Measurements from ENCODE around the gene POPDC3. TPM values are rescaled to one million over a fixed set of nuclear protein-coding genes. Genes with fewer than 3 reads are reported as not detected.
"Not testable (repeated sequence)": the region's sequence is repeated elsewhere in the genome, so short reads cannot be mapped to it uniquely, and the experiment has no call there.

The POPDC3 gene
- total and polyA plus RNA-seq, 10 of the 15 experiments (the other 5 are each of a cell fraction or from before 2014, with no cell fraction given) = 1.6 TPM; not detected in 9

DNA sequence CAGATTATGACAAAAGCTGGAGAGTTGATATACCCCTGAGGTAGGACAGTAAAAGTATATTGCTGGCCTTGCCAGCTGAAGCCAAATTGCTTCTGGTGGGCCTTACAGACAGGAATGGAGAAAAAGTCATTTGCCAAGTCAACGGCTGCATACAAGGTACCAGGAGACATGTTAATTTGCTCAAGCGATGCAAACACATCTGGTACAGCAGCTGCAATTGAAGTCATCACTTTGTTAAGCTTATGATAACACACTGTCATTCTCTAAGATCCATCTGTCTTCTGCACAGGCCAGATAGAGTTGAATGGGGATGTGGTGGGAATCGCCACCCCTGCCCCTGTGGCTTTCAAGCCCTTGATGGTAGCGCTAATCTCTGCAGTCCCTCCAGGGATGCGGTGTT, 40.4 kb upstream of the POPDC3 start (continued):
- TF ChIP-seq ELK1 (IDR thresholded peaks at IDR 0.05; ENCODE audit: low read depth, low read length) (no peak), EZH2 (IDR thresholded peaks at IDR 0.05; ENCODE audit: borderline replicate concordance, control insufficient read depth, low read depth, low read length) (no peak), SPI1 (IDR thresholded peaks at IDR 0.05; ENCODE audit: borderline replicate concordance, insufficient read depth, low read depth, low read length) (no peak), ZNF274 (IDR thresholded peaks at IDR 0.05; ENCODE audit: insufficient read depth, insufficient read length) (no peak), KAT2A (conservative IDR thresholded peaks at IDR 0.05; ENCODE audit: control insufficient read depth, low read depth, low read length) (no peak), DPF2 (IDR thresholded peaks at IDR 0.05) (no peak), TCF12 (IDR thresholded peaks at IDR 0.05; ENCODE audit: low read depth, low read length) (no peak), SP1 (IDR thresholded peaks at IDR 0.05; ENCODE audit: low read depth, low read length) (no peak)
- TF ChIP-seq, protein P1, sequence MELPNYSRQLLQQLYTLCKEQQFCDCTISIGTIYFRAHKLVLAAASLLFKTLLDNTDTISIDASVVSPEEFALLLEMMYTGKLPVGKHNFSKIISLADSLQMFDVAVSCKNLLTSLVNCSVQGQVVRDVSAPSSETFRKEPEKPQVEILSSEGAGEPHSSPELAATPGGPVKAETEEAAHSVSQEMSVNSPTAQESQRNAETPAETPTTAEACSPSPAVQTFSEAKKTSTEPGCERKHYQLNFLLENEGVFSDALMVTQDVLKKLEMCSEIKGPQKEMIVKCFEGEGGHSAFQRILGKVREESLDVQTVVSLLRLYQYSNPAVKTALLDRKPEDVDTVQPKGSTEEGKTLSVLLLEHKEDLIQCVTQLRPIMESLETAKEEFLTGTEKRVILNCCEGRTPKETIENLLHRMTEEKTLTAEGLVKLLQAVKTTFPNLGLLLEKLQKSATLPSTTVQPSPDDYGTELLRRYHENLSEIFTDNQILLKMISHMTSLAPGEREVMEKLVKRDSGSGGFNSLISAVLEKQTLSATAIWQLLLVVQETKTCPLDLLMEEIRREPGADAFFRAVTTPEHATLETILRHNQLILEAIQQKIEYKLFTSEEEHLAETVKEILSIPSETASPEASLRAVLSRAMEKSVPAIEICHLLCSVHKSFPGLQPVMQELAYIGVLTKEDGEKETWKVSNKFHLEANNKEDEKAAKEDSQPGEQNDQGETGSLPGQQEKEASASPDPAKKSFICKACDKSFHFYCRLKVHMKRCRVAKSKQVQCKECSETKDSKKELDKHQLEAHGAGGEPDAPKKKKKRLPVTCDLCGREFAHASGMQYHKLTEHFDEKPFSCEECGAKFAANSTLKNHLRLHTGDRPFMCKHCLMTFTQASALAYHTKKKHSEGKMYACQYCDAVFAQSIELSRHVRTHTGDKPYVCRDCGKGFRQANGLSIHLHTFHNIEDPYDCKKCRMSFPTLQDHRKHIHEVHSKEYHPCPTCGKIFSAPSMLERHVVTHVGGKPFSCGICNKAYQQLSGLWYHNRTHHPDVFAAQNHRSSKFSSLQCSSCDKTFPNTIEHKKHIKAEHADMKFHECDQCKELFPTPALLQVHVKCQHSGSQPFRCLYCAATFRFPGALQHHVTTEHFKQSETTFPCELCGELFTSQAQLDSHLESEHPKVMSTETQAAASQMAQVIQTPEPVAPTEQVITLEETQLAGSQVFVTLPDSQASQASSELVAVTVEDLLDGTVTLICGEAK (IDR thresholded peaks at IDR 0.05; ENCODE audit: borderline replicate concordance) = no peak

- H3K27me3 ChIP-seq (replicated peaks in 1 of 2; ENCODE audit: control insufficient read depth in 2 of 2, insufficient read depth in 2 of 2, low read length in 1 of 2); DNase-seq (ENCODE audit: low read depth, low spot score); POLR2A ChIA-PET; H3K4me1 ChIP-seq (ENCODE audit: control insufficient read depth, insufficient read depth, low read length); RAD21 ChIA-PET (ENCODE audit: unreplicated experiment); in situ Hi-C loops (cut with MboI); H3K9me3 ChIP-seq (replicated peaks; ENCODE audit: control insufficient read depth, insufficient read depth, low read length); H3K9ac ChIP-seq (ENCODE audit: control insufficient read depth, insufficient read depth, low read length); H2AFZ ChIP-seq (ENCODE audit: control insufficient read depth, low read depth, low read length); H3K4me3 ChIP-seq; H3K79me2 ChIP-seq (ENCODE audit: control insufficient read depth, insufficient read depth, low read length); BruUV-seq (replicated peaks); H4K20me1 ChIP-seq (ENCODE audit: control insufficient read depth, insufficient read depth); ATAC-seq; H3K36me3 ChIP-seq (ENCODE audit: control insufficient read depth in 2 of 2, insufficient read depth in 2 of 2, low read length in 1 of 2); intact Hi-C loops (cut with micrococcal nuclease; ENCODE audit: unreplicated experiment); SMC1A ChIA-PET (ENCODE audit: uncharacterized antibody, unreplicated experiment); H3K4me2 ChIP-seq (ENCODE audit: control insufficient read depth, insufficient read depth); CTCF ChIA-PET; H3K27ac ChIP-seq (ENCODE audit: control insufficient read depth, insufficient read depth); FAIRE-seq: not testable (repeated sequence)
- 38% methylated on average over 9 of the region's 9 CpGs for WGBS (ENCODE audit: insufficient coverage, insufficient replicate concordance, low lambda C conversion rate, missing lambda C conversion rate)
Measured at GRCh38 chr6:105219218-105219617, 39.4 kb upstream of the POPDC3 start.

All from GM12878 (cell line).